ENCODE data around the gene MLIP. TPM values are rescaled to one million over a fixed set of nuclear protein-coding genes. Genes with fewer than 3 reads are reported as not detected.
"Not testable (repeated sequence)": the region's sequence is repeated elsewhere in the genome, so short reads cannot be mapped to it uniquely, and the experiment has no call there.

Gene MLIP
- total RNA-seq, 4 donors from 2014 or later = 0.64 to 4.0 TPM; not detected in 2

DNA sequence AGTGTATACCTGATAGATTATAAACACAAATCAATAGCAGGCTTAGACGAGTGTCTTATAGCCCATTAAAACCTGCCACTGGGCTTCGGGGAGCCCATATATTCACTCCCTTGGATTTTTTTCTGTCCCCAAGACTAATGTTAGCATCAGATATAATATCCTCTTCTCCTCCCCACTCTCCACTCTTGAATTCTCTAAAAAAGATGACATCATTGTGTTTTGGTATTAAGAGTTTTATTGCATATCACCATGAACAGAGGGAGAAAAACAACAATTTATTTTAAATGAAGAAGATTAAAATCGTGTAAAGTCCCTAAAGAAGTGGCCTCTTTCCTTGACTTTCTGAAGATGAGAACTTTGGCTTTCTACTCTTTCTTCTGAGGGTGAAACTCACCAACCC, 84.4 kb downstream of the MLIP start:
- H3K4me3 ChIP-seq = no peak overlapping the region
- in situ Hi-C loops (cut with MboI; ENCODE audit: low pct_ligation_motif_present in 1 of 4, low pct_unique_long_range_greater_than_20kb in 1 of 4, low sequenced_read_pairs in 3 of 4) (no loop called here), intact Hi-C loops (cut with DNase I; ENCODE audit: low total_unique reads) (no loop called here)
- H3K27me3 ChIP-seq = no peaks in the 10 kb centered on the region
- H3K9me3 ChIP-seq = no peaks in the 10 kb centered on the region
- H3K36me3 ChIP-seq = no peaks in the 10 kb centered on the region
- DNase-seq = no peak
- peaks cover 0 to 10% (median 0%) of the 10 kb centered on the region in 4 donors for H3K4me1 ChIP-seq
- WGBS, 2 donors (ENCODE audit: low coverage in 1 of 2) = 82 to 94% methylated on average over 3 of the region's 3 CpGs
- TF ChIP-seq, protein P1, sequence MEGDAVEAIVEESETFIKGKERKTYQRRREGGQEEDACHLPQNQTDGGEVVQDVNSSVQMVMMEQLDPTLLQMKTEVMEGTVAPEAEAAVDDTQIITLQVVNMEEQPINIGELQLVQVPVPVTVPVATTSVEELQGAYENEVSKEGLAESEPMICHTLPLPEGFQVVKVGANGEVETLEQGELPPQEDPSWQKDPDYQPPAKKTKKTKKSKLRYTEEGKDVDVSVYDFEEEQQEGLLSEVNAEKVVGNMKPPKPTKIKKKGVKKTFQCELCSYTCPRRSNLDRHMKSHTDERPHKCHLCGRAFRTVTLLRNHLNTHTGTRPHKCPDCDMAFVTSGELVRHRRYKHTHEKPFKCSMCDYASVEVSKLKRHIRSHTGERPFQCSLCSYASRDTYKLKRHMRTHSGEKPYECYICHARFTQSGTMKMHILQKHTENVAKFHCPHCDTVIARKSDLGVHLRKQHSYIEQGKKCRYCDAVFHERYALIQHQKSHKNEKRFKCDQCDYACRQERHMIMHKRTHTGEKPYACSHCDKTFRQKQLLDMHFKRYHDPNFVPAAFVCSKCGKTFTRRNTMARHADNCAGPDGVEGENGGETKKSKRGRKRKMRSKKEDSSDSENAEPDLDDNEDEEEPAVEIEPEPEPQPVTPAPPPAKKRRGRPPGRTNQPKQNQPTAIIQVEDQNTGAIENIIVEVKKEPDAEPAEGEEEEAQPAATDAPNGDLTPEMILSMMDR (IDR thresholded peaks at IDR 0.05) = no peak
- no peak for TF ChIP-seq POLR2A (IDR thresholded peaks at IDR 0.05)
- TF ChIP-seq EP300 (IDR thresholded peaks at IDR 0.05; ENCODE audit: low read depth) = no peak
- H3K27ac ChIP-seq = no peak overlapping the region

DNA sequence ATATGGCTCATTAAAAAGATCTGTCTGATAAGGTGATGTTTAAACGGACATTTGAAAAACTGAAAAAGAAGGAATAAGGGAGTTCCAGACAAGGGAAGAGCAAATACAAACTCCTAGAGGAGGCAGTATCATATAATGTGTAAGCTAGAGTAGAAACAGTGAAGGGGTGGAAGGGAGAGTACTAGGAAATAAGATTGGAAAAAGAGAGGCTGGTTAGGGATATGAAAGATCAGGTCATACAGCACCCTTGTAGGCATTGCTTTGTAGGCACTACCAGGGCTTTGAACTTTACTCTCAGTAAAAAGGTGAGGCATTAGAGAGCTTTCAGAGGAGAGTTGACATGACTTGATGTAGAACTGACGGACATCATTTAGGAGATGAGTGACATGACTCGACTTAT, 85.7 kb downstream of the MLIP start:
- Histone ChIP-seq H3K9me3 (no peaks in the 10 kb centered on the region), H3K4me1 (peaks cover 0 to 10% (median under 1%) of the 10 kb centered on the region in 4 donors), H3K27me3 (no peaks in the 10 kb centered on the region), H3K36me3 (no peaks in the 10 kb centered on the region), H3K27ac (no peak overlapping the region), H3K4me3 (no peak overlapping the region)
- in situ Hi-C loops (cut with MboI; ENCODE audit: low pct_ligation_motif_present in 1 of 4, low pct_unique_long_range_greater_than_20kb in 1 of 4, low sequenced_read_pairs in 3 of 4) = no loop called here
- no peak for DNase-seq
- 77 to 78% methylated on average over 3 of the region's 3 CpGs for WGBS, 2 donors (ENCODE audit: low coverage in 1 of 2)
- intact Hi-C loops (cut with DNase I; ENCODE audit: low total_unique reads) = no loop called here
- no peak for TF ChIP-seq POLR2A (IDR thresholded peaks at IDR 0.05)
- TF ChIP-seq, protein P1 (IDR thresholded peaks at IDR 0.05) = no peak

DNA sequence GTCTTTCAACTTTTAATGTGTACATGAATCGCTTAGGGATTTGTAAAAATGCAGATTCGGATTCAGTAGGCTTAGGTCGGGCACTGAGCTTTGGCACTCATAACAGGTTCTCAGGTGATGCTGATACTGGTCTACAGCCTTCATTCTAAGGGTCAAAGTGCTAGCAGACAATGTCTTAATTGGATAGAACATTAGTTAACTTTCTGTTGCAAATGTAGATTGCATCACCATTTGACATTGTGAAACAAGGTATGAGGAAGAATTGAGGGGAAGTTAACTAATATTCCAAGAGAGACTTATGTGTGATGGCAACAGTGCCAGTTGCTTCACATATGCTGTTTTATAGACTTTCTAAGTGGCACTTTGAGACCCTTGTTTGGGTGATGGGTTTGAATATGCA, 86.9 kb downstream of the MLIP start:
- Histone ChIP-seq H3K4me3 (no peak overlapping the region), H3K9me3 (no peaks in the 10 kb centered on the region), H3K36me3 (no peaks in the 10 kb centered on the region), H3K4me1 (peaks cover 0 to 5% (median 2%) of the 10 kb centered on the region in 4 donors), H3K27me3 (no peaks in the 10 kb centered on the region), H3K27ac (no peak overlapping the region)
- no peak for DNase-seq
- intact Hi-C loops (cut with DNase I; ENCODE audit: low total_unique reads) = no loop called here
- 70 to 87% methylated on average over 2 to 3 of the region's 3 CpGs for WGBS, 2 donors (ENCODE audit: low coverage in 1 of 2)
- TF ChIP-seq POLR2AphosphoS5 (IDR thresholded peaks at IDR 0.05) = no peak
- TF ChIP-seq POLR2A (IDR thresholded peaks at IDR 0.05) = no peak
- TF ChIP-seq, protein P1 (IDR thresholded peaks at IDR 0.05) = no peak
- TF ChIP-seq EP300 (IDR thresholded peaks at IDR 0.05; ENCODE audit: low read depth) = no peak
- in situ Hi-C loops (cut with MboI; ENCODE audit: low pct_ligation_motif_present in 1 of 4, low pct_unique_long_range_greater_than_20kb in 1 of 4, low sequenced_read_pairs in 3 of 4) = no loop called here

DNA sequence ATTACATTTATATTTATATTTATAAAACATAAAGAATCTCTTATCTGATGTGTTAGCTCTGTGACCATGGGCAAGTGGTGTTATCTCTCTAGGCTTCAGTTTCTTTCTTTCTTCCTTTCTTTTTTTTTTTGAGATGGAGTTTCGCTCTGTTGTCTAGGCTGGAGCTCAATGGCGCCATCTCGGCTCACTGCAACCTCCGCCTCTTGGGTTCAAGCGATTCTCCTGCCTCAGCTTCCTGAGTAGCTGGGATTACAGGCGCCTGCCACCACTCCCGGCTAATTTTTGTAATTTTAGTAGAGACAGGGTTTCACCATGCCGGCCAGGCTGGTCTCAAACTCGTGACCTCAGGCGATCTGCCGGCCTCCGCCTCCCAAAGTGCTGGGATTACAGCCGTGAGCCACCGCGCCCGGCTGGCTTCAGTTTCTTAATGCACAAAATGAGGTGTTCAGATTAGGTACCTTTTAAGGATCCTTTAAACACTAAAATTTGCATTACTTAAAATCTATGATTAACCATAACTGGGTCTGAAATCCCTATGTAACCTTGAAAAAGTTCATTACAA, 92.3 kb downstream of the MLIP start:
- WGBS, 2 donors (ENCODE audit: low coverage in 1 of 2) = 96 to 97% methylated on average over 9 to 16 of the region's 16 CpGs
- H3K9me3 ChIP-seq; H3K27ac ChIP-seq; H3K36me3 ChIP-seq; H3K4me3 ChIP-seq; H3K27me3 ChIP-seq; DNase-seq; in situ Hi-C loops (cut with MboI; ENCODE audit: low pct_ligation_motif_present in 1 of 4, low pct_unique_long_range_greater_than_20kb in 1 of 4, low sequenced_read_pairs in 3 of 4); H3K4me1 ChIP-seq; intact Hi-C loops (cut with DNase I; ENCODE audit: low total_unique reads): not testable (repeated sequence)

DNA sequence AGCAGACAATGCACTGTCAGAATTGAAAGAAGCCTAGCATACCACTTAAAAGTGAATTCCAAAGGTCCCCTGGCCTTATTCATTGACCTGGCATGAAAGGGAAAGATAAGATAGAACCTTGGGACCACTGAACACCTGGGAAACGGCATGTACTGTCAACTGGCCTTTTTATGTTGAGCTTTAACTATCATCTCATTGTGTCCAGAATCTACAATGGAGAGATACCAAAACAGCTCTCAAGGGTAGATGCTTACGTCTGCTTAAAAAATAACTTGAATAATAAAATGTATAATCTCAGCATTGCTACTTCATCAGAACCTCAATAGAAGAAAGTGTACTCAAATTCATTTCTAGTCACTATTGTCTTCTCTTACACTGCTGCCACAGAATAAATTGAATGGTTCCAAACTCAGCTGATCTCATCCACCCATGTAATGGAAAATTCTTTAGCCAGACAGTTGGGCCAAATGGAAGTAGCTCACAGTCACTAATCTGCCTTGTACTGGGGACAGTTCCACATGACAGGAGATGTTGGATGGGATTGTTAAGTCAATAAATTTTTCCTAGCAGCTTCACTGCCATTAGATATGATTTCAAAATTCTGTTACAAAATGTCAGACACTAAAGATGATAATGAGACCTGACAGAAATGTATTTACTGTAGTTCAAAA, 93.8 kb downstream of the MLIP start:
- in situ Hi-C loops (cut with MboI; ENCODE audit: low pct_ligation_motif_present in 1 of 4, low pct_unique_long_range_greater_than_20kb in 1 of 4, low sequenced_read_pairs in 3 of 4) (no loop called here), intact Hi-C loops (cut with DNase I; ENCODE audit: low total_unique reads) (no loop called here)
- WGBS, 2 donors (ENCODE audit: low coverage in 1 of 2) = 65 to 70% methylated on average over 2 of the region's 2 CpGs
- H3K4me3 ChIP-seq = no peak overlapping the region
- H3K9me3 ChIP-seq = no peaks in the 10 kb centered on the region
- H3K4me1 ChIP-seq = peaks cover 0 to 3% (median 0%) of the 10 kb centered on the region in 4 donors
- no peak for DNase-seq
- H3K36me3 ChIP-seq = no peaks in the 10 kb centered on the region
- no peaks in the 10 kb centered on the region for H3K27me3 ChIP-seq
- no peak overlapping the region for H3K27ac ChIP-seq
- no peak for TF ChIP-seq POLR2A (IDR thresholded peaks at IDR 0.05)
- TF ChIP-seq EP300 (IDR thresholded peaks at IDR 0.05; ENCODE audit: low read depth) = no peak
- no peak for TF ChIP-seq POLR2AphosphoS5 (IDR thresholded peaks at IDR 0.05)
- TF ChIP-seq, protein P1 (IDR thresholded peaks at IDR 0.05) = no peak
